Measurements from ENCODE around the gene RBM45.

Gene RBM45

DNA sequence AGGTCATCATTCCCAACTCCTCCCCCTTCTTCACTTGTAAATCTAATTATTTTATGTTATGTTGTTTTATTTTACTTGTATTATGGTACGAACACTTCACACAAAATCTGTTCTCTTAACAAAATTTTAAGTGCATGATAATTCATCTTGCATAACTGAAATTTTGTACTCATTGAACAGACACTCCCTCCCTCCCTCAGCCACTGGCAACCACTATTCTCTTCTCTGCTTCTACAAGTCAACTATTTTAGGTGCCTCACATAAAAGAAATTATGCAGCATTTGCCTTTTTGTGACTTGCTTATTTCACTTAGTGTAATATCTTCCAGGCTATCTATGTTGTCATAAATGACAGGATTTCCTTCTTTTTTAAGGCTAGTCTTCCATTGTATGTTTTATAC, 51.7 kb downstream of the RBM45 start:
- DNase-seq = no peak

DNA sequence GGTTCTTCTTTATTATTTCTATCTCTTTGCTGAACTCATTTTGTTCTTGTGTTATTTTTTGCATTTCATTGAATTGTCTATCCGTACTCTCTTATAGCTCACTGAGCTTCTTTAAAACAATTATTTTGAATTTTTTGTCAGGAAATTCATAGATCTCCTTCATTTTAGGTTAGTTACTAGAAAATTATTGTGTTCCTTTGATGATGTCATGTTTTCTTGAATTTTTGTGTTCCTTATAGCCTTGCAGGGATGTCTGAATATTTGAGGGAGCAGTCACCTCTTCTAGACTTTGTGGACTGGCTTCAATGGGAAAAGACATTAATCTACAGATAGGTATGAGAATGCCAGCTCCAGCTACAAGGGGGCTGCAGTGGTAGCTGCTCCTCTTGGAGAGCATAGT, 61.4 kb downstream of the RBM45 start:
- no peak for DNase-seq

DNA sequence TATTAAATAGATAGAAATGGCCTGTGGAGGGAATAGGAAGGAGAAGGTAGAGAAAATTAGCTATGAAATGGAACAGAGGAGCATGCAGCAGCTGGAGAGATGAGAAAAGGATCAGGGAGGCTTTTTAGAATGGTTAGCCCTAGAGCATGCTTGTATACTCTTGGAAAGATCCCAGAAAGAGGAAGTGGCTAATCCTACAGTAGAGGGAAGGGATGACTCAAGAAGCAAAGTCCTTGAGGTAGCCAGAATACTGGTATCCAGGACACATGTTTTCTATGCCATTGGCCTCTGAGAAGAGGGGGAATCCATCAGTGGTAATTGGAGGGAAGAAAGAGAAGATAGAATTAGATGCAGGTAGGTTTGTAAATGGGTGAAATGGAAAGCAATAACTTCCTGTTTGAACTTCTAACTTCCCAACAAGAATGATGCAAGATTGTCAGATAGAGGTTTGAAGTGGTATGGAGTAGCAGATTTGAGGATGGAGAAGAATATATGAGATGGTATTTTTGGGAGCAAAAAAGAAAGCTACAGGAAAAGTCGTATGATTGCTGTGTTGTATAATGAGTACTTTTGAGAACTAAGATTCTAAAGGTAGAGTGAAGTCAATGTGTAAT, 64.9 kb downstream of the RBM45 start:
- DNase-seq = no peak

All from DMS 273 treated with DMSO at 0.1 percent for 48 hours (cell line).